ENCODE measurements around the gene FAM110A.
A peak's percentile ranks its signal among the peaks of the same experiment; 100 is the strongest.
"Not testable (repeated sequence)": the region's sequence is repeated elsewhere in the genome, so short reads cannot be mapped to it uniquely, and the experiment has no call there.

Gene FAM110A

GRCh38 chr20:824490-824889 is 9.0 kb upstream of the FAM110A start:
- DNase-seq = no peak

GRCh38 chr20:824916-825315 is 8.6 kb upstream of the FAM110A start:
- no peak for DNase-seq

- no peak for DNase-seq
These were observed 7.6 kb upstream of the FAM110A start for GRCh38 chr20:825710-826421.

GRCh38 chr20:826695-827323 is 6.7 kb upstream of the FAM110A start:
- no peak for DNase-seq

GRCh38 chr20:827981-828380 is 5.5 kb upstream of the FAM110A start:
- DNase-seq = not testable (repeated sequence)

GRCh38 chr20:828987-829386 is 4.5 kb upstream of the FAM110A start:
- no peak for DNase-seq

GRCh38 chr20:829551-829950 is 4.0 kb upstream of the FAM110A start:
- no peak for DNase-seq

- DNase-seq = no peak
These were observed 3.4 kb upstream of the FAM110A start for GRCh38 chr20:830011-830521.

GRCh38 chr20:831251-831650 is 2.3 kb upstream of the FAM110A start:
- no peak for DNase-seq

GRCh38 chr20:831956-832355 is 1.6 kb upstream of the FAM110A start:
- DNase-seq = no peak

GRCh38 chr20:833121-833449 is 430 bp upstream of the FAM110A start:
- no peak for DNase-seq

GRCh38 chr20:834151-834746 is 734 bp downstream of the FAM110A start:
- no peak for DNase-seq

- no peak for DNase-seq
These were observed 2.1 kb downstream of the FAM110A start for GRCh38 chr20:835608-836045.

GRCh38 chr20:836190-836589 is 2.7 kb downstream of the FAM110A start:
- DNase-seq = no peak

GRCh38 chr20:839015-839414 is 5.5 kb downstream of the FAM110A start:
- no peak for DNase-seq

- DNase-seq = no peak
These were observed 6.1 kb downstream of the FAM110A start for GRCh38 chr20:839626-840025.

- no peak for DNase-seq
These were observed 7.0 kb downstream of the FAM110A start for GRCh38 chr20:840503-840857.

GRCh38 chr20:840858-841567 is 7.5 kb downstream of the FAM110A start:
- peak in 2 of 6 experiments; percentile 9 to 14 for DNase-seq

- no peak for DNase-seq
These were observed 8.3 kb downstream of the FAM110A start for GRCh38 chr20:841568-842546.

- DNase-seq = no peak
These were observed 9.0 kb downstream of the FAM110A start for GRCh38 chr20:842547-842940.

- DNase-seq = no peak
These were observed 10.4 kb downstream of the FAM110A start for GRCh38 chr20:843912-844311.

- DNase-seq = peak; percentile 81 to 94 (median 84)
These were observed 11.1 kb downstream of the FAM110A start for GRCh38 chr20:844473-845225.
